Gastroesophageal sphincter (tissue), 3 donors: Measurements from ENCODE around the gene GDF3.

Experiments
- POLR2A ChIP-seq, 2 donors: fragments of 450-650 bp; IDR thresholded peaks; one replicate each; pipeline ENCODE4 v1.6.1; 2017; ENCODE audit warnings: antibody characterized with exemption in 2 of 2, mild to moderate bottlenecking in 2 of 2, moderate library complexity in 1 of 2
- POLR2AphosphoS5 ChIP-seq: sonication (generic); formaldehyde crosslinking; IDR thresholded peaks from one replicate; pipeline ENCODE4 v1.6.1; 2017; ENCODE audit warnings: antibody characterized with exemption
- TF ChIP-seq, protein P1 (sequence below), 4 experiments: fragments of 200-600 bp in 2 of 4; fragments of 450-650 bp in 2 of 4; sonication (generic) in 1 of 4; IDR thresholded peaks; one replicate each; pipeline ENCODE4 v1.5.1; 2017 to 2019; ENCODE audit warnings: antibody characterized with exemption in 4 of 4, mild to moderate bottlenecking in 2 of 4, moderate library complexity in 2 of 4

DNA sequence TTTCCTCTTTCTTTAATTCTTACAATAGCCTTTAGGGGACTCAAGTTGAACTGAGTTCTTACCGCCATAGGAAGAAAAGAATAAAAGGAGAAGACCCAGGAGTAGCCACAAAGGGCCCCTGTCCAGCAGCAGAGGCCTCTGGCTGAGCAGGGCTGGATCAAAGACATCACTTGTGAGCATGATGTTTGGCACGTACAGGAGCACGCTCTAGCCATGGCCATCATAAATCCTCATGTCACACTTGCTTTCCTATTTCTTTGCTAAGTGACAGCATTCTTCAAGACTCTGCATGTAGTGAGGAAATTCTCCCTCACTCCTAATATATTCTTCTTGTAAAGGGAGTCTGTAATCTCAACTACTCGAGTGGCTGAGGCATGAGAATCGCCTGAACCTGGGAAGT lies 35.9 kb upstream of the GDF3 start:
- TF ChIP-seq, protein P1, sequence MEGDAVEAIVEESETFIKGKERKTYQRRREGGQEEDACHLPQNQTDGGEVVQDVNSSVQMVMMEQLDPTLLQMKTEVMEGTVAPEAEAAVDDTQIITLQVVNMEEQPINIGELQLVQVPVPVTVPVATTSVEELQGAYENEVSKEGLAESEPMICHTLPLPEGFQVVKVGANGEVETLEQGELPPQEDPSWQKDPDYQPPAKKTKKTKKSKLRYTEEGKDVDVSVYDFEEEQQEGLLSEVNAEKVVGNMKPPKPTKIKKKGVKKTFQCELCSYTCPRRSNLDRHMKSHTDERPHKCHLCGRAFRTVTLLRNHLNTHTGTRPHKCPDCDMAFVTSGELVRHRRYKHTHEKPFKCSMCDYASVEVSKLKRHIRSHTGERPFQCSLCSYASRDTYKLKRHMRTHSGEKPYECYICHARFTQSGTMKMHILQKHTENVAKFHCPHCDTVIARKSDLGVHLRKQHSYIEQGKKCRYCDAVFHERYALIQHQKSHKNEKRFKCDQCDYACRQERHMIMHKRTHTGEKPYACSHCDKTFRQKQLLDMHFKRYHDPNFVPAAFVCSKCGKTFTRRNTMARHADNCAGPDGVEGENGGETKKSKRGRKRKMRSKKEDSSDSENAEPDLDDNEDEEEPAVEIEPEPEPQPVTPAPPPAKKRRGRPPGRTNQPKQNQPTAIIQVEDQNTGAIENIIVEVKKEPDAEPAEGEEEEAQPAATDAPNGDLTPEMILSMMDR (IDR thresholded peaks at IDR 0.05), result no peak
- TF ChIP-seq POLR2A (IDR thresholded peaks at IDR 0.05), result no peak
- no peak for TF ChIP-seq POLR2AphosphoS5
